ENCODE data around the gene BRINP1. TPM values are rescaled to one million over a fixed set of nuclear protein-coding genes. Genes with fewer than 3 reads are reported as not detected.

BRINP1 gene
- total and polyA plus RNA-seq, 2 donors (not counting 3 experiments of a cell fraction or from before 2014, with no cell fraction given): 0.04 TPM; not detected in 1

- no peaks in the 10 kb centered on the region for H3K4me1 ChIP-seq (ENCODE audit: control insufficient read depth, extremely low read depth, insufficient read depth, low read length)
- no peaks in the 10 kb centered on the region for H3K79me2 ChIP-seq (ENCODE audit: control insufficient read depth, insufficient read depth, low read length)
- CTCF ChIA-PET: no interaction called here
- H3K27me3 ChIP-seq (ENCODE audit: control insufficient read depth in 2 of 2, insufficient read depth in 2 of 2, low read length in 2 of 2): no peaks in the 10 kb centered on the region
- BruUV-seq (replicated peaks): no TSS peak
- intact Hi-C loops (cut with micrococcal nuclease) (no loop called here), dilution Hi-C loops (cut with MboI; ENCODE audit: extremely low pct_ligation_motif_present, low sequenced_read_pairs) (no loop called here)
- no peak for DNase-seq (ENCODE audit: low read depth, low spot score)
- peaks cover 5% of the 10 kb centered on the region for H3K9me3 ChIP-seq (replicated peaks; ENCODE audit: control insufficient read depth, insufficient read depth, low read length)
- no peaks in the 10 kb centered on the region for H3K9me1 ChIP-seq (replicated peaks; ENCODE audit: control insufficient read depth, extremely low read depth, insufficient read depth, low read length)
- no peak overlapping the region for H3K27ac ChIP-seq (ENCODE audit: insufficient read depth, low read depth, low read length)
- no peaks in the 10 kb centered on the region for H3K36me3 ChIP-seq (ENCODE audit: control insufficient read depth in 2 of 2, extremely low read depth in 1 of 2, insufficient read depth in 2 of 2, low read length in 2 of 2)
- no peak overlapping the region for H3K4me2 ChIP-seq (ENCODE audit: insufficient read depth, low read length)
- no peak overlapping the region for H3K9ac ChIP-seq (replicated peaks; ENCODE audit: extremely low read depth, insufficient read depth, low read length)
- TF ChIP-seq POLR2A (IDR thresholded peaks at IDR 0.05; ENCODE audit: low read depth, low read length) (no peak), FOS (IDR thresholded peaks at IDR 0.05; ENCODE audit: borderline replicate concordance, insufficient read depth, low read length) (no peak), MAX (IDR thresholded peaks at IDR 0.05; ENCODE audit: insufficient read depth, insufficient read length) (no peak), MYC (IDR thresholded peaks at IDR 0.05; ENCODE audit: low read depth, low read length) (no peak), JUN (IDR thresholded peaks at IDR 0.05; ENCODE audit: borderline replicate concordance, insufficient read depth, insufficient read length, low read depth) (no peak), POLR2AphosphoS5 (IDR thresholded peaks at IDR 0.05; ENCODE audit: insufficient read depth, low read depth, low read length) (no peak), EZH2 (IDR thresholded peaks at IDR 0.05; ENCODE audit: borderline replicate concordance, low read depth, low read length, severe bottlenecking) (no peak), CTCF (IDR thresholded peaks at IDR 0.05; ENCODE audit: extremely low read depth in 1 of 2, insufficient read depth in 1 of 2, low read depth in 1 of 2, low read length in 2 of 2) (no peak), GATA2 (IDR thresholded peaks at IDR 0.05; ENCODE audit: insufficient read depth, insufficient read length, low read depth, low read length) (no peak)
- FAIRE-seq: no peak
- no peak overlapping the region for H3K4me3 ChIP-seq (replicated peaks in 1 of 3; ENCODE audit: insufficient read depth in 1 of 3, low read depth in 1 of 3, low read length in 3 of 3)
- POLR2A ChIA-PET: no interaction called here
- no peak overlapping the region for H2AFZ ChIP-seq (ENCODE audit: low read depth, low read length)
- no peaks in the 10 kb centered on the region for H4K20me1 ChIP-seq (replicated peaks; ENCODE audit: control insufficient read depth, extremely low read depth, insufficient read depth, low read length)
Measured at GRCh38 chr9:119252671-119253299, 116.5 kb downstream of the BRINP1 start.

All from endothelial cell of umbilical vein (primary cell).